Measurements from ENCODE around the gene LRP1-AS.

LRP1-AS gene

GRCh38 chr12:57157588-57158173, 10.3 kb upstream of the LRP1-AS start:
- Mint-ChIP-seq H3K4me1 (peaks cover 50% of the 10 kb centered on the region), H3K27ac (peak overlapping the region; percentile 77), H3K36me3 (ENCODE audit: low read depth) (peaks cover 76% of the 10 kb centered on the region), H3K27me3 (ENCODE audit: low read depth, poor library complexity) (no peaks in the 10 kb centered on the region), H3K9me3 (no peaks in the 10 kb centered on the region), H3K4me3 (no peak overlapping the region)
- no peak for TF ChIP-seq CTCF (IDR thresholded peaks at IDR 0.05)
- DNase-seq, result no peak

GRCh38 chr12:57156701-57157403, 9.4 kb upstream of the LRP1-AS start:
- Mint-ChIP-seq H3K4me1 (peaks cover 50% of the 10 kb centered on the region), H3K27ac (no peak overlapping the region), H3K36me3 (ENCODE audit: low read depth) (peaks cover 67% of the 10 kb centered on the region)

GRCh38 chr12:57154804-57155434, 7.5 kb upstream of the LRP1-AS start:
- no peaks in the 10 kb centered on the region for H3K9me3 Mint-ChIP-seq
- no peak for DNase-seq
- no peak for TF ChIP-seq CTCF (IDR thresholded peaks at IDR 0.05)
- no peak overlapping the region for H3K4me3 Mint-ChIP-seq
- no peak overlapping the region for H3K27ac Mint-ChIP-seq
- H3K36me3 Mint-ChIP-seq (ENCODE audit: low read depth), result peaks cover 68% of the 10 kb centered on the region
- no peaks in the 10 kb centered on the region for H3K27me3 Mint-ChIP-seq (ENCODE audit: low read depth, poor library complexity)
- H3K4me1 Mint-ChIP-seq, result peaks cover 47% of the 10 kb centered on the region

More at GRCh38 chr12:57156701-57157403, 9.4 kb upstream of the LRP1-AS start:
- no peak for DNase-seq
- no peak for TF ChIP-seq CTCF (IDR thresholded peaks at IDR 0.05)
- Mint-ChIP-seq H3K27me3 (ENCODE audit: low read depth, poor library complexity) (no peaks in the 10 kb centered on the region), H3K4me3 (no peak overlapping the region), H3K9me3 (no peaks in the 10 kb centered on the region)

GRCh38 chr12:57154076-57154475, 6.7 kb upstream of the LRP1-AS start:
- no peak overlapping the region for H3K4me3 Mint-ChIP-seq
- DNase-seq, result no peak
- peaks cover 76% of the 10 kb centered on the region for H3K36me3 Mint-ChIP-seq (ENCODE audit: low read depth)
- H3K4me1 Mint-ChIP-seq, result peaks cover 47% of the 10 kb centered on the region
- peaks cover 3% of the 10 kb centered on the region for H3K27me3 Mint-ChIP-seq (ENCODE audit: low read depth, poor library complexity)
- no peak overlapping the region for H3K27ac Mint-ChIP-seq
- no peak for TF ChIP-seq CTCF (IDR thresholded peaks at IDR 0.05)
- no peaks in the 10 kb centered on the region for H3K9me3 Mint-ChIP-seq

- peaks cover 5% of the 10 kb centered on the region for H3K27me3 Mint-ChIP-seq (ENCODE audit: low read depth, poor library complexity)
- no peak for DNase-seq
- H3K36me3 Mint-ChIP-seq (ENCODE audit: low read depth), result peaks cover 76% of the 10 kb centered on the region
- no peak overlapping the region for H3K4me3 Mint-ChIP-seq
- peak overlapping the region; percentile 79 for H3K27ac Mint-ChIP-seq
- peaks cover 47% of the 10 kb centered on the region for H3K4me1 Mint-ChIP-seq
- no peak for TF ChIP-seq CTCF (IDR thresholded peaks at IDR 0.05)
- H3K9me3 Mint-ChIP-seq, result no peaks in the 10 kb centered on the region
These were observed 6.1 kb upstream of the LRP1-AS start for GRCh38 chr12:57153415-57153997.
